CD8-positive, alpha-beta memory T cell (primary cell): Measurements from ENCODE around the gene FNDC3B. TPM values are rescaled to one million over a fixed set of nuclear protein-coding genes. Genes with fewer than 3 reads are reported as not detected.
A peak's percentile ranks its signal among the peaks of the same experiment; 100 is the strongest.

Source experiments
- CTCF ChIA-PET: fragments of 350-600 bp; sonication (Branson Sonifier 250); formaldehyde crosslinking; loops from one replicate; lab custom pipeline; 2021; ENCODE audit warnings: antibody characterized with exemption; lab: Charles Lee
- POLR2A ChIA-PET: fragments of 350-600 bp; sonication (Branson Sonifier 250); formaldehyde crosslinking; loops from one replicate; lab custom pipeline; 2021; ENCODE audit warnings: antibody characterized with exemption; lab: Charles Lee
- DNase-seq, 5 donors: peaks; one replicate each; pipeline versions ENCODE4 v3.0.0 to v3.0.0-alpha.2; 2020 to 2022; ENCODE audit warnings: mixed read lengths in 1 of 5
- H3K27ac ChIP-seq: one replicate; pipeline ENCODE4 v1.7.0; 2013; ENCODE audit warnings: low read depth, mild to moderate bottlenecking, low read length, moderate library complexity
- H3K27me3 ChIP-seq: 2 replicates; pipeline ENCODE4 v1.7.0; 2013; ENCODE audit warnings: low read length, mild to moderate bottlenecking; ENCODE audit not compliant: insufficient read depth, poor library complexity, severe bottlenecking
- H3K36me3 ChIP-seq: 2 replicates; pipeline ENCODE4 v1.7.0; 2013; ENCODE audit warnings: mild to moderate bottlenecking, low read length, moderate library complexity; ENCODE audit not compliant: insufficient read depth
- H3K4me1 ChIP-seq: 2 replicates; pipeline ENCODE4 v1.7.0; 2013; ENCODE audit warnings: mild to moderate bottlenecking, low read length, moderate library complexity; ENCODE audit not compliant: insufficient read depth
- H3K4me3 ChIP-seq: 2 replicates; pipeline ENCODE4 v1.7.0; 2013; ENCODE audit warnings: mild to moderate bottlenecking, low read length
- H3K9me3 ChIP-seq: 2 replicates; pipeline ENCODE4 v1.7.0; 2013; ENCODE audit warnings: mild to moderate bottlenecking, low read length
- H3K27ac Mint-ChIP-seq, 8 donors: one replicate each; pipeline ENCODE4 v1.8.0; 2020 to 2021; ENCODE audit warnings: mixed read lengths in 8 of 8, mild to moderate bottlenecking in 6 of 8, inconsistent platforms in 3 of 8, moderate library complexity in 3 of 8
- H3K27me3 Mint-ChIP-seq, 2 donors: one replicate each; pipeline ENCODE4 v1.8.0; 2020 to 2021; ENCODE audit warnings: mixed read lengths in 2 of 2, mild to moderate bottlenecking in 1 of 2, moderate library complexity in 1 of 2
- H3K36me3 Mint-ChIP-seq, 3 donors: one replicate each; pipeline ENCODE4 v1.8.0; 2020 to 2021; ENCODE audit warnings: mixed read lengths in 3 of 3, inconsistent platforms in 1 of 3, mild to moderate bottlenecking in 1 of 3
- H3K4me1 Mint-ChIP-seq, 3 donors: one replicate each; pipeline ENCODE4 v1.8.0; 2020 to 2021; ENCODE audit warnings: mixed read lengths in 3 of 3, inconsistent platforms in 1 of 3, mild to moderate bottlenecking in 1 of 3
- H3K4me3 Mint-ChIP-seq, 7 donors: one replicate each; pipeline ENCODE4 v1.8.0; 2020 to 2021; ENCODE audit warnings: mixed read lengths in 7 of 7, mild to moderate bottlenecking in 6 of 7, moderate library complexity in 4 of 7, inconsistent platforms in 2 of 7
- H3K9me3 Mint-ChIP-seq, 5 donors: one replicate each; pipeline ENCODE4 v1.8.0; 2020 to 2022; ENCODE audit warnings: mixed read lengths in 5 of 5, mild to moderate bottlenecking in 3 of 5, moderate library complexity in 2 of 5, inconsistent platforms in 1 of 5
- polyA plus RNA-seq: library from polyadenylated mRNA; unstranded; fragments of 300-500 nt; fragmentation: Illumina TruSeq; gene quantifications from one replicate; pipeline ENCODE4 v1.2.3, GENCODE V29; 2021
- total RNA-seq, 2 experiments: library from RNA; stranded (reverse); gene quantifications; one replicate each; pipeline ENCODE4 v1.2.3, GENCODE V29; 2021

FNDC3B gene
- total and polyA plus RNA-seq, 3 experiments from 2014 or later, result 8.7 to 18.6 (median 17.4) TPM

GRCh38 chr3:172219750-172220149 is 180.4 kb downstream of the FNDC3B start:
- no peaks in the 10 kb centered on the region for H3K4me1 ChIP-seq
- H3K27ac ChIP-seq, result no peak overlapping the region
- ChIA-PET CTCF (interaction anchor here (1.0 kb wide), 1 partner anchor 182 kb away, joined by 3 read pairs; no protein-coding TSS in a partner anchor), POLR2A (no interaction called here)
- no peaks in the 10 kb centered on the region for H3K9me3 ChIP-seq
- Mint-ChIP-seq H3K27me3 (no peaks in the 10 kb centered on the region), H3K9me3 (no peaks in the 10 kb centered on the region), H3K36me3 (peaks cover 0 to 3% (median 3%) of the 10 kb centered on the region in 3 donors), H3K4me1 (peaks cover 28 to 40% (median 32%) of the 10 kb centered on the region in 3 donors), H3K27ac (peak overlapping the region in 1 of 8 donors; percentile 20), H3K4me3 (no peak overlapping the region)
- no peaks in the 10 kb centered on the region for H3K27me3 ChIP-seq
- no peaks in the 10 kb centered on the region for H3K36me3 ChIP-seq
- DNase-seq, result no peak
- no peak overlapping the region for H3K4me3 ChIP-seq

GRCh38 chr3:172221547-172221946 is 182.2 kb downstream of the FNDC3B start:
- Histone ChIP-seq H3K9me3 (no peaks in the 10 kb centered on the region), H3K27me3 (no peaks in the 10 kb centered on the region), H3K4me1 (no peaks in the 10 kb centered on the region), H3K36me3 (no peaks in the 10 kb centered on the region), H3K4me3 (no peak overlapping the region), H3K27ac (no peak overlapping the region)
- H3K27me3 Mint-ChIP-seq, result no peaks in the 10 kb centered on the region
- no peak overlapping the region for H3K4me3 Mint-ChIP-seq
- no peak overlapping the region for H3K27ac Mint-ChIP-seq
- POLR2A ChIA-PET, result no interaction called here
- CTCF ChIA-PET, result no interaction called here
- no peaks in the 10 kb centered on the region for H3K9me3 Mint-ChIP-seq
- no peak for DNase-seq
- H3K4me1 Mint-ChIP-seq, result peaks cover 28 to 40% (median 29%) of the 10 kb centered on the region in 3 donors
- H3K36me3 Mint-ChIP-seq, result no peaks in the 10 kb centered on the region

- ChIA-PET CTCF (no interaction called here), POLR2A (no interaction called here)
- Mint-ChIP-seq H3K4me1 (peaks cover 28 to 40% (median 29%) of the 10 kb centered on the region in 3 donors), H3K27me3 (no peaks in the 10 kb centered on the region), H3K9me3 (no peaks in the 10 kb centered on the region), H3K36me3 (peaks cover 0 to 7% (median 0%) of the 10 kb centered on the region in 3 donors), H3K27ac (no peak overlapping the region), H3K4me3 (no peak overlapping the region)
- no peaks in the 10 kb centered on the region for H3K9me3 ChIP-seq
- no peak overlapping the region for H3K27ac ChIP-seq
- H3K4me1 ChIP-seq, result no peaks in the 10 kb centered on the region
- no peak for DNase-seq
- H3K27me3 ChIP-seq, result no peaks in the 10 kb centered on the region
- H3K36me3 ChIP-seq, result no peaks in the 10 kb centered on the region
- no peak overlapping the region for H3K4me3 ChIP-seq
Observed at GRCh38 chr3:172222478-172223071, 183.2 kb downstream of the FNDC3B start.

DNA sequence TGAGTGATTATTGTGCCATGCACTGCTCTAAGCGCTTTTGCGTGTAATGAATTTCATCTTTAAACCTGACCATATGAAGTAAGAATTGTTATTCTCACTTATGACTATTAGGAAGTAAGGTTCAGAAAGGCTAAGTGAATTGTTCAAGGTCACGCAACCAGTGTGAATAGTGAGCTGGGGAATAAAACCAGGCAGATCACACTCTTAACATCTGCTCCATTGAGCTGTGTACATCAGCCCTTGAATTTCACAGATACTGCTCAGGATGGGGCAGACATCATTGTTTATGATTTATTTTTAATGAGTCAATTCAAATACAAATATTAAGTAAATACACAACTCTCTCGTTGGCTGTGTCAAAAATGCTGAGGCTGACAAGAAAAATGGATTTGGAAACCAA is 184.5 kb downstream of the FNDC3B start:
- peaks cover 4 to 14% (median 6%) of the 10 kb centered on the region in 3 donors for H3K36me3 Mint-ChIP-seq
- Histone ChIP-seq H3K4me3 (no peak overlapping the region), H3K9me3 (no peaks in the 10 kb centered on the region), H3K4me1 (no peaks in the 10 kb centered on the region), H3K27me3 (no peaks in the 10 kb centered on the region), H3K36me3 (no peaks in the 10 kb centered on the region), H3K27ac (no peak overlapping the region)
- no peak overlapping the region for H3K27ac Mint-ChIP-seq
- H3K9me3 Mint-ChIP-seq, result no peaks in the 10 kb centered on the region
- POLR2A ChIA-PET, result no interaction called here
- H3K4me3 Mint-ChIP-seq, result no peak overlapping the region
- H3K4me1 Mint-ChIP-seq, result peaks cover 18 to 27% (median 20%) of the 10 kb centered on the region in 3 donors
- CTCF ChIA-PET, result no interaction called here
- no peak for DNase-seq
- no peaks in the 10 kb centered on the region for H3K27me3 Mint-ChIP-seq

DNA sequence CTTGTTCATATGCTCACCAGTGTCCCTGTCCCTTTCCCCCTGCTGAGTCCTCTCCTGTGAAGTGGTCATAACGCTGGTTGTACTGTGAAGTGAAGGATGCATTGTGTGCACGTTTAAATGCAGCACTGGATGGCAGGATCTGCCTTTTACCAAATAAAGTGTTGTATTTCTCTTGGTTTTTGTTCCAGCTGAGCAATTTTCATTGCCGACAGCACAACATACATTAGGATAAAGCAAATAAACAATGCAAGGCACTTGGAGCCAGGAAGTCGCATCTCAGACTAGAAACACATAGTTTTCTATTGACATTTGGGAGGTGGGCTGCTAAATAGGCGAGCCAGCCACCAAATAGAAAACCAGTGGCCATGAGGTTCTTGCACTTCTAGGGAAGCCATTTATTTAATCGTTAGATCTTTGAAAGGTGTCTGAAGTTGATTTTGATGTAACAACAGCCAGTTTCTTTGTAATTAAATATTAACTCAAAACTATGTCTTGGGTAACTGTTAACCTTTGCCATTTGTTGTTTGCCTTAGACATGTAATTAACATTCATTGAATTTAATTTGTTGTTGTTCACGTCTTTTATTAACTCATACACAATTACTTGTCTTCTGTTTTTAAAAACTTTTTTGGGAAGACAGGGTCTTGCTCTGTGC is 185.3 kb downstream of the FNDC3B start:
- Histone ChIP-seq H3K4me3 (no peak overlapping the region), H3K27me3 (no peaks in the 10 kb centered on the region), H3K36me3 (no peaks in the 10 kb centered on the region), H3K9me3 (no peaks in the 10 kb centered on the region), H3K27ac (no peak overlapping the region), H3K4me1 (no peaks in the 10 kb centered on the region)
- no peak for DNase-seq
- H3K9me3 Mint-ChIP-seq, result no peaks in the 10 kb centered on the region
- H3K27me3 Mint-ChIP-seq, result no peaks in the 10 kb centered on the region
- CTCF ChIA-PET, result no interaction called here
- H3K36me3 Mint-ChIP-seq, result peaks cover 4 to 20% (median 14%) of the 10 kb centered on the region in 3 donors
- peaks cover 10 to 22% (median 12%) of the 10 kb centered on the region in 3 donors for H3K4me1 Mint-ChIP-seq
- no peak overlapping the region for H3K27ac Mint-ChIP-seq
- no peak overlapping the region for H3K4me3 Mint-ChIP-seq
- POLR2A ChIA-PET, result no interaction called here

GRCh38 chr3:172225215-172225707 is 185.9 kb downstream of the FNDC3B start:
- H3K4me3 Mint-ChIP-seq, result no peak overlapping the region
- POLR2A ChIA-PET, result no interaction called here
- peaks cover 5 to 16% (median 7%) of the 10 kb centered on the region in 3 donors for H3K4me1 Mint-ChIP-seq
- no peak overlapping the region for H3K27ac Mint-ChIP-seq
- DNase-seq, result no peak
- no peak overlapping the region for H3K27ac ChIP-seq
- H3K27me3 ChIP-seq, result no peaks in the 10 kb centered on the region
- H3K27me3 Mint-ChIP-seq, result no peaks in the 10 kb centered on the region
- H3K4me1 ChIP-seq, result no peaks in the 10 kb centered on the region
- no peaks in the 10 kb centered on the region for H3K36me3 ChIP-seq
- H3K4me3 ChIP-seq, result no peak overlapping the region
- H3K9me3 Mint-ChIP-seq, result no peaks in the 10 kb centered on the region
- H3K36me3 Mint-ChIP-seq, result peaks cover 4 to 20% (median 15%) of the 10 kb centered on the region in 3 donors
- H3K9me3 ChIP-seq, result no peaks in the 10 kb centered on the region
- CTCF ChIA-PET, result no interaction called here

DNA sequence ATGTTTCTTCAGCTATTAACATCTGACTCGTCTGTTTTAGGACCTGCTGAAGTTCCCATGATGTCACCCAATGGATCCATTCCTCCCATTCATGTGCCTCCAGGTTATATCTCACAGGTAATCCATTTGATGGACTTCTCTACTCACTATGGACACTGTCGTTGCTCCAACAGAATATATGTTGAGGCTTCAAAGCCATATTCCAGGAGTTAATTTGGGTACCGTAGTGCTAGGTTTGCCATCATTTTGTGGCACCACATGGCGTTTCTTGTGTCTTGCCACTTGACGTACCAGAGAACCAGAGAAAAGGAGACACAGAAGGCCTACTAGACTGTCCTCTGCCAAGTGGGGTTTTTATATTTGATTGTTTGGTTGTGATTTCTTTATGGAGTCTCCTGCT is 187.5 kb downstream of the FNDC3B start:
- no peaks in the 10 kb centered on the region for H3K9me3 ChIP-seq
- no peak overlapping the region for H3K27ac Mint-ChIP-seq
- no peaks in the 10 kb centered on the region for H3K4me1 ChIP-seq
- no peaks in the 10 kb centered on the region for H3K27me3 ChIP-seq
- ChIA-PET POLR2A (no interaction called here), CTCF (interaction anchor here (0.7 to 1.1 kb wide), 2 partner anchors 10 to 185 kb away, joined by 3 to 4 read pairs; no protein-coding TSS in a partner anchor)
- no peaks in the 10 kb centered on the region for H3K27me3 Mint-ChIP-seq
- H3K27ac ChIP-seq, result no peak overlapping the region
- H3K4me3 Mint-ChIP-seq, result no peak overlapping the region
- no peak overlapping the region for H3K4me3 ChIP-seq
- H3K4me1 Mint-ChIP-seq, result peaks cover 0 to 6% (median 6%) of the 10 kb centered on the region in 3 donors
- H3K36me3 ChIP-seq, result no peaks in the 10 kb centered on the region
- no peaks in the 10 kb centered on the region for H3K9me3 Mint-ChIP-seq
- no peak for DNase-seq
- peaks cover 4 to 20% (median 15%) of the 10 kb centered on the region in 3 donors for H3K36me3 Mint-ChIP-seq

GRCh38 chr3:172227340-172228035 is 188.1 kb downstream of the FNDC3B start:
- Histone ChIP-seq H3K27me3 (no peaks in the 10 kb centered on the region), H3K9me3 (no peaks in the 10 kb centered on the region), H3K27ac (no peak overlapping the region), H3K4me1 (no peaks in the 10 kb centered on the region), H3K4me3 (no peak overlapping the region), H3K36me3 (no peaks in the 10 kb centered on the region)
- ChIA-PET POLR2A (no interaction called here), CTCF (no interaction called here)
- Mint-ChIP-seq H3K27me3 (no peaks in the 10 kb centered on the region), H3K4me3 (no peak overlapping the region), H3K9me3 (no peaks in the 10 kb centered on the region), H3K4me1 (peaks cover 0 to 6% (median 6%) of the 10 kb centered on the region in 3 donors), H3K27ac (peak overlapping the region in 1 of 8 donors; percentile 27), H3K36me3 (peaks cover 4 to 21% (median 15%) of the 10 kb centered on the region in 3 donors)
- DNase-seq, result no peak
